Measurements from ENCODE around the gene CYP46A1.
"Not testable (repeated sequence)": the region's sequence is repeated elsewhere in the genome, so short reads cannot be mapped to it uniquely, and the experiment has no call there.

The CYP46A1 gene

GRCh38 chr14:99683619-99684409 lies at the start of gene CYP46A1:
CYP46A1 (plus strand) TSS chr14:99684298; CDS start chr14:99684418, 120 bp downstream.
- Histone ChIP-seq H3K27me3 (ENCODE audit: control insufficient read depth, insufficient read depth, low read length) (no peaks in the 10 kb centered on the region), H3K4me3 (ENCODE audit: low read length) (peak within 1 kb of the TSS; percentile 77)

GRCh38 chr14:99634443-99634842 lies 49.7 kb upstream of the CYP46A1 start:
- H3K4me1 ChIP-seq (ENCODE audit: control insufficient read depth, low read depth, low read length): no peaks in the 10 kb centered on the region
- no peaks in the 10 kb centered on the region for H3K36me3 ChIP-seq (ENCODE audit: control insufficient read depth, low read depth, low read length)
- H3K4me3 ChIP-seq (ENCODE audit: low read length): no peak overlapping the region
- H3K27me3 ChIP-seq (ENCODE audit: control insufficient read depth, insufficient read depth, low read length): no peaks in the 10 kb centered on the region
- H3K27ac ChIP-seq (ENCODE audit: low read length): no peak overlapping the region
- H3K9me3 ChIP-seq (ENCODE audit: control insufficient read depth, low read depth, low read length): no peaks in the 10 kb centered on the region
- H3K9ac ChIP-seq (ENCODE audit: low read length): no peak overlapping the region

More at GRCh38 chr14:99683619-99684409, at the start of gene CYP46A1:
- Histone ChIP-seq H3K36me3 (ENCODE audit: control insufficient read depth, low read depth, low read length) (no peaks in the 10 kb centered on the region), H3K4me1 (ENCODE audit: control insufficient read depth, low read depth, low read length) (peaks cover 3% of the 10 kb centered on the region), H3K27ac (ENCODE audit: low read length) (no peak within 1 kb of the TSS), H3K9me3 (ENCODE audit: control insufficient read depth, low read depth, low read length) (peaks cover 2% of the 10 kb centered on the region), H3K9ac (ENCODE audit: low read length) (peak within 1 kb of the TSS; percentile 63)

- Histone ChIP-seq H3K4me1 (ENCODE audit: control insufficient read depth, low read depth, low read length) (no peaks in the 10 kb centered on the region), H3K27me3 (ENCODE audit: control insufficient read depth, insufficient read depth, low read length) (no peaks in the 10 kb centered on the region), H3K9me3 (ENCODE audit: control insufficient read depth, low read depth, low read length) (no peaks in the 10 kb centered on the region), H3K27ac (ENCODE audit: low read length) (no peak overlapping the region), H3K36me3 (ENCODE audit: control insufficient read depth, low read depth, low read length) (no peaks in the 10 kb centered on the region), H3K9ac (ENCODE audit: low read length) (no peak overlapping the region), H3K4me3 (ENCODE audit: low read length) (no peak overlapping the region)
Measured at GRCh38 chr14:99635116-99635515, 49.0 kb upstream of the CYP46A1 start.

GRCh38 chr14:99636487-99636886 lies 47.6 kb upstream of the CYP46A1 start:
- Histone ChIP-seq H3K9ac (ENCODE audit: low read length) (no peak overlapping the region), H3K27ac (ENCODE audit: low read length) (no peak overlapping the region), H3K9me3 (ENCODE audit: control insufficient read depth, low read depth, low read length) (no peaks in the 10 kb centered on the region), H3K27me3 (ENCODE audit: control insufficient read depth, insufficient read depth, low read length) (no peaks in the 10 kb centered on the region), H3K36me3 (ENCODE audit: control insufficient read depth, low read depth, low read length) (no peaks in the 10 kb centered on the region), H3K4me3 (ENCODE audit: low read length) (no peak overlapping the region), H3K4me1 (ENCODE audit: control insufficient read depth, low read depth, low read length) (no peaks in the 10 kb centered on the region)

- H3K4me1 ChIP-seq (ENCODE audit: control insufficient read depth, low read depth, low read length): no peaks in the 10 kb centered on the region
Measured at GRCh38 chr14:99637624-99638023, 46.5 kb upstream of the CYP46A1 start.

GRCh38 chr14:99642771-99643170 lies 41.3 kb upstream of the CYP46A1 start:
- peaks cover 28% of the 10 kb centered on the region for H3K27me3 ChIP-seq (ENCODE audit: control insufficient read depth, insufficient read depth, low read length)
- H3K9ac ChIP-seq (ENCODE audit: low read length); H3K4me1 ChIP-seq (ENCODE audit: control insufficient read depth, low read depth, low read length); H3K9me3 ChIP-seq (ENCODE audit: control insufficient read depth, low read depth, low read length); H3K27ac ChIP-seq (ENCODE audit: low read length); H3K4me3 ChIP-seq (ENCODE audit: low read length); H3K36me3 ChIP-seq (ENCODE audit: control insufficient read depth, low read depth, low read length): not testable (repeated sequence)

More at GRCh38 chr14:99637624-99638023, 46.5 kb upstream of the CYP46A1 start:
- Histone ChIP-seq H3K27me3 (ENCODE audit: control insufficient read depth, insufficient read depth, low read length) (no peaks in the 10 kb centered on the region), H3K9me3 (ENCODE audit: control insufficient read depth, low read depth, low read length) (no peaks in the 10 kb centered on the region), H3K36me3 (ENCODE audit: control insufficient read depth, low read depth, low read length) (no peaks in the 10 kb centered on the region), H3K4me3 (ENCODE audit: low read length) (no peak overlapping the region), H3K27ac (ENCODE audit: low read length) (no peak overlapping the region), H3K9ac (ENCODE audit: low read length) (no peak overlapping the region)

GRCh38 chr14:99643343-99643742 lies 40.8 kb upstream of the CYP46A1 start:
- Histone ChIP-seq H3K4me1 (ENCODE audit: control insufficient read depth, low read depth, low read length) (peaks cover 3% of the 10 kb centered on the region), H3K9ac (ENCODE audit: low read length) (no peak overlapping the region)

GRCh38 chr14:99644035-99644587 lies 40.0 kb upstream of the CYP46A1 start:
- H3K4me1 ChIP-seq (ENCODE audit: control insufficient read depth, low read depth, low read length): peaks cover 3% of the 10 kb centered on the region
- H3K9me3 ChIP-seq (ENCODE audit: control insufficient read depth, low read depth, low read length): no peaks in the 10 kb centered on the region
- H3K36me3 ChIP-seq (ENCODE audit: control insufficient read depth, low read depth, low read length): no peaks in the 10 kb centered on the region
- no peak overlapping the region for H3K27ac ChIP-seq (ENCODE audit: low read length)
- peak overlapping the region; percentile 63 for H3K4me3 ChIP-seq (ENCODE audit: low read length)
- H3K27me3 ChIP-seq (ENCODE audit: control insufficient read depth, insufficient read depth, low read length): peaks cover 28% of the 10 kb centered on the region
- no peak overlapping the region for H3K9ac ChIP-seq (ENCODE audit: low read length)

More at GRCh38 chr14:99643343-99643742, 40.8 kb upstream of the CYP46A1 start:
- H3K9me3 ChIP-seq (ENCODE audit: control insufficient read depth, low read depth, low read length): no peaks in the 10 kb centered on the region
- H3K4me3 ChIP-seq (ENCODE audit: low read length): no peak overlapping the region
- no peak overlapping the region for H3K27ac ChIP-seq (ENCODE audit: low read length)
- H3K27me3 ChIP-seq (ENCODE audit: control insufficient read depth, insufficient read depth, low read length): peaks cover 28% of the 10 kb centered on the region
- no peaks in the 10 kb centered on the region for H3K36me3 ChIP-seq (ENCODE audit: control insufficient read depth, low read depth, low read length)

- Histone ChIP-seq H3K4me1 (ENCODE audit: control insufficient read depth, low read depth, low read length) (peaks cover 3% of the 10 kb centered on the region), H3K9me3 (ENCODE audit: control insufficient read depth, low read depth, low read length) (no peaks in the 10 kb centered on the region), H3K9ac (ENCODE audit: low read length) (no peak within 1 kb of the TSS), H3K36me3 (ENCODE audit: control insufficient read depth, low read depth, low read length) (no peaks in the 10 kb centered on the region), H3K4me3 (ENCODE audit: low read length) (peak within 1 kb of the TSS; percentile 63), H3K27me3 (ENCODE audit: control insufficient read depth, insufficient read depth, low read length) (peaks cover 28% of the 10 kb centered on the region), H3K27ac (ENCODE audit: low read length) (no peak within 1 kb of the TSS)
Measured at GRCh38 chr14:99644723-99645544, 39.2 kb upstream of the CYP46A1 start, which contains the start of gene HHIPL1. HHIPL1 (plus strand) TSS chr14:99645129; CDS start chr14:99645208, 79 bp downstream.

GRCh38 chr14:99645545-99646505 lies 38.3 kb upstream of the CYP46A1 start:
- H3K27me3 ChIP-seq (ENCODE audit: control insufficient read depth, insufficient read depth, low read length): peaks cover 28% of the 10 kb centered on the region
- H3K27ac ChIP-seq (ENCODE audit: low read length): no peak overlapping the region
- H3K36me3 ChIP-seq (ENCODE audit: control insufficient read depth, low read depth, low read length): no peaks in the 10 kb centered on the region
- no peak overlapping the region for H3K9ac ChIP-seq (ENCODE audit: low read length)
- H3K4me3 ChIP-seq (ENCODE audit: low read length): peak overlapping the region; percentile 63
- H3K4me1 ChIP-seq (ENCODE audit: control insufficient read depth, low read depth, low read length): peaks cover 3% of the 10 kb centered on the region
- no peaks in the 10 kb centered on the region for H3K9me3 ChIP-seq (ENCODE audit: control insufficient read depth, low read depth, low read length)
